ENCODE data around the gene OSGEPL1. TPM values are rescaled to one million over a fixed set of nuclear protein-coding genes. Genes with fewer than 3 reads are reported as not detected.

Gene OSGEPL1, protein sequence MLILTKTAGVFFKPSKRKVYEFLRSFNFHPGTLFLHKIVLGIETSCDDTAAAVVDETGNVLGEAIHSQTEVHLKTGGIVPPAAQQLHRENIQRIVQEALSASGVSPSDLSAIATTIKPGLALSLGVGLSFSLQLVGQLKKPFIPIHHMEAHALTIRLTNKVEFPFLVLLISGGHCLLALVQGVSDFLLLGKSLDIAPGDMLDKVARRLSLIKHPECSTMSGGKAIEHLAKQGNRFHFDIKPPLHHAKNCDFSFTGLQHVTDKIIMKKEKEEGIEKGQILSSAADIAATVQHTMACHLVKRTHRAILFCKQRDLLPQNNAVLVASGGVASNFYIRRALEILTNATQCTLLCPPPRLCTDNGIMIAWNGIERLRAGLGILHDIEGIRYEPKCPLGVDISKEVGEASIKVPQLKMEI
- total RNA-seq: 7.8 and 11.4 TPM in 2 replicates

DNA sequence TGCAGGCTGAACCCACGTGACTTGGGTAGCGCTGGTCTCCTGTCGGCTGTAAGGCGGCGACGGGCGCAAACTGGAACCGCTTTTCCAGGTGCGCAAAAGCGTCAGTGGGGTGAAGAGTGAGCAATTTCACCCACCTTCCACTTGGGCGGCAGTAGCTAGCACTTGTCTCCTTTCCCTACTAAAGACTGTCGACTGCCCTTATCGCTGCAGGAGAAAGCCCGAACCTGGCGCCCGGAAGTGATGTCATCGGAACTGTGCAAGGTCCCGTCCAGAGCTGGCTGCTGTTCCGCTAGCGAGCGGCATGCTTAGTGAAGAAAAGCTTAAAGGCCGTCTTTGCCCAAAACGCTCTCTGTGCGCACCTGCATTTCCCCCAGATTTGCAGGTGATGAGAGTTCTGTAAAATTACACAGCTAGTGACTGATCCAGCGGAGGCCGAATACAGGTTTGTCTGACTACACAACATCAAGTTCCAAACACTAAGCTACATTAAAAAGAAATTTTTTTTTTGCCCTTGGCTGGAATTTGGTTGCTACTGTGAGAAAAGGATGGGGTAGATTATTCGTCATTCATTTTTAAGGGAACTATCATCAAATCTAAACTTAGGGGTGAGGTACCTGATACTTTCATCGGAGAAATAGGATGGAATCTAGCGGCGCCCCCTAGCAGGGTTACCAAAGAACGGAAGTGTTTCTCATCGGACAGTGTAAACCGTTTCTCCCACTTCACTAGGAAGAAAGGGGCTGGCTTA is at the start of gene OSGEPL1:
Gene OSGEPL1 (minus strand): TSS at position 242 of the 748 bp plus-strand sequence. CDS start 1,152 bp downstream, outside the sequence.
- peak within 1 kb of the TSS; percentile 79 for H3K4me3 ChIP-seq (ENCODE audit: low read depth, low read length)
- TF ChIP-seq, protein P1, sequence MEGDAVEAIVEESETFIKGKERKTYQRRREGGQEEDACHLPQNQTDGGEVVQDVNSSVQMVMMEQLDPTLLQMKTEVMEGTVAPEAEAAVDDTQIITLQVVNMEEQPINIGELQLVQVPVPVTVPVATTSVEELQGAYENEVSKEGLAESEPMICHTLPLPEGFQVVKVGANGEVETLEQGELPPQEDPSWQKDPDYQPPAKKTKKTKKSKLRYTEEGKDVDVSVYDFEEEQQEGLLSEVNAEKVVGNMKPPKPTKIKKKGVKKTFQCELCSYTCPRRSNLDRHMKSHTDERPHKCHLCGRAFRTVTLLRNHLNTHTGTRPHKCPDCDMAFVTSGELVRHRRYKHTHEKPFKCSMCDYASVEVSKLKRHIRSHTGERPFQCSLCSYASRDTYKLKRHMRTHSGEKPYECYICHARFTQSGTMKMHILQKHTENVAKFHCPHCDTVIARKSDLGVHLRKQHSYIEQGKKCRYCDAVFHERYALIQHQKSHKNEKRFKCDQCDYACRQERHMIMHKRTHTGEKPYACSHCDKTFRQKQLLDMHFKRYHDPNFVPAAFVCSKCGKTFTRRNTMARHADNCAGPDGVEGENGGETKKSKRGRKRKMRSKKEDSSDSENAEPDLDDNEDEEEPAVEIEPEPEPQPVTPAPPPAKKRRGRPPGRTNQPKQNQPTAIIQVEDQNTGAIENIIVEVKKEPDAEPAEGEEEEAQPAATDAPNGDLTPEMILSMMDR (conservative IDR thresholded peaks at IDR 0.05; ENCODE audit: low read depth, low read length): peak; percentile 71
- peak; percentile 74 for DNase-seq (ENCODE audit: low read depth)

DNA sequence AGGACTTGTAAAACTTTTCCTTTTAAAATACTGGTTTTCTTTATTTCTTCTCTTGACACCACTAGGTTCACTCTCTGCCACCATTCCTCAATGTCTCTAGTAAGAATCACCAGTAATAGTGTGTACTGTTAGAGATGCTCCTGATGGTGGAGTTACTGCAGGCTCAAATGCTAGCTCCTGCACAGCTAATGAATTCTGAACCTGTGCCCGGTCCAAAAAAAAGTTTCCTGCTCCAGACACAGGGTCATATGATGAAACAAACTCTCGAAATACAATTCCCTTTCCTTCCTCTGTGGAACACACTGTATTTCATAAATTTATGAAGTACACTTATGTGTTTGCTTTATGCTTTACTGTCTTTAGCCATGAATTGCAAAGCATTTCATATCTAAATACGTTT is 40.8 kb upstream of the OSGEPL1 start:
- TF ChIP-seq, protein P1 (conservative IDR thresholded peaks at IDR 0.05; ENCODE audit: low read depth, low read length): no peak
- no peak for DNase-seq (ENCODE audit: low read depth)

GRCh38 chr2:189802396-189802912 is 39.9 kb upstream of the OSGEPL1 start:
- TF ChIP-seq, protein P1 (conservative IDR thresholded peaks at IDR 0.05; ENCODE audit: low read depth, low read length): no peak
- H3K4me3 ChIP-seq (ENCODE audit: low read depth, low read length): no peak overlapping the region
- no peak for DNase-seq (ENCODE audit: low read depth)

More for the DNA sequence above, 40.8 kb upstream of the OSGEPL1 start:
- H3K4me3 ChIP-seq (ENCODE audit: low read depth, low read length): no peak overlapping the region

GRCh38 chr2:189799531-189799930 is 36.9 kb upstream of the OSGEPL1 start:
- no peak overlapping the region for H3K4me3 ChIP-seq (ENCODE audit: low read depth, low read length)
- no peak for DNase-seq (ENCODE audit: low read depth)
- TF ChIP-seq, protein P1 (conservative IDR thresholded peaks at IDR 0.05; ENCODE audit: low read depth, low read length): no peak

DNA sequence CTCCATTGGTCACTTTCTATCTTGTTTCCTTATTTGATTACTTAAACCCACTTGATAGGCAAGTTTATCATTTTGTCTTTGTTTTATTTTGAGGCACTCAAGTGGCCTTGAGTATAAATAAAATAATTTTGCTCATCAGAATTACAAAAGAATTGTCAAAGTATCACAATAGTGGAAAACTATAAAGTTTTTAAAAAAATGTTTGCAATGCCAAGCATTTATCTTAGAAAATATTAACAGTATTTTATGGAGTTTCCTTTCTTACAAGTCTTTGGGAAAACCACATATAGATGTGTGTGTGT is 36.4 kb upstream of the OSGEPL1 start:
- no peak overlapping the region for H3K4me3 ChIP-seq (ENCODE audit: low read depth, low read length)
- TF ChIP-seq, protein P1 (conservative IDR thresholded peaks at IDR 0.05; ENCODE audit: low read depth, low read length): no peak
- DNase-seq (ENCODE audit: low read depth): no peak

- H3K4me3 ChIP-seq (ENCODE audit: low read depth, low read length): no peak overlapping the region
- TF ChIP-seq, protein P1 (conservative IDR thresholded peaks at IDR 0.05; ENCODE audit: low read depth, low read length): peak; percentile 51
- no peak for DNase-seq (ENCODE audit: low read depth)
Observed at GRCh38 chr2:189798312-189799029, 35.9 kb upstream of the OSGEPL1 start.

Data from epithelial cell of proximal tubule (primary cell).